Adrenal gland (tissue), 5 donors: ENCODE data around the gene LBX1.

Source experiments
- CTCF ChIP-seq, 6 experiments: fragments of 450-650 bp in 4 of 6; fragments of 200-600 bp in 2 of 6; sonication (generic) in 1 of 6; IDR thresholded peaks; 1 replicate in 5 of 6; 2 replicates in 1 of 6; pipeline versions ENCODE4 v1.5.1 to v1.8.0; 2016 to 2021; ENCODE audit warnings: antibody characterized with exemption in 6 of 6, mild to moderate bottlenecking in 2 of 6, moderate library complexity in 1 of 6
- POLR2A ChIP-seq, 2 donors: fragments of 450-650 bp; IDR thresholded peaks; one replicate each; pipeline ENCODE4 v1.6.1; 2017; ENCODE audit warnings: antibody characterized with exemption in 2 of 2, mild to moderate bottlenecking in 2 of 2, moderate library complexity in 1 of 2
- donor health status: DM: no; HTN: no; CAD: no.

- TF ChIP-seq POLR2A (IDR thresholded peaks at IDR 0.05) (no peak), CTCF (IDR thresholded peaks at IDR 0.05) (no peak)
Measured at GRCh38 chr10:101273330-101273729, 44.1 kb upstream of the LBX1 start.
